ENCODE measurements around the gene RGS6.

The RGS6 gene

DNA sequence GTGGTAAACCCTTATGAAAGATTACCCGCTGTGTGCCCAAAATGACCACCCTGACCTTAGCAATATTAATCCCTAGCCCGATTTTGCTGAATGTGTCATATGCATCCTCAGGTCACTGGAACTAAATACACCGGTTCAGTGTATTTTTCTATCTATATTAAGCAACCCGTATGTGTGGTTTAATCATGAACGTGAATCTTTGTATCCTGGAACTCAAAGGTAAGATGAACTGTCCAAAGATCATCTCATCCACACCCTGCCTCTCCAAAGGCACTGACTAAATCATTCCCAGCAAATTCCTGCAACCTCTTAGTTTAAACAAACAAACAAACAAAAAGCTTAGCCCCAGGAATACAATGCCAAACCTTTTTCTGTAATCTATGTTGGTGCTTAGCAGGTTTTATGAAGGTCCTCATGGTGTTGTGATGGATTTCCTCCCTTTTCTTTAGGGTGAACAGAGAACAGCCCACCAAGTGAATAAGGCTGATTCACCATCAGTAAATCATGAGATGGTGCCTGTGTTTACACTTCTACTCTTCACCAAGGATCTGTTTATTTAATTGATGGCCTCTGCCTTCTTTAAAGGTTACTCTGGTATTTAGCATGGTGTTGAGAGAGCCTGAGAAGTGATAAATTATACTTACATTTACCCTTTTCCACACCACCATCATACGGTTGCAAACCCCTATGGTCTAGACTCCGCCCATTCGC is 663.1 kb downstream of the RGS6 start:
- H3K4ac ChIP-seq (ENCODE audit: low read depth, low read length): no peak overlapping the region
- no peak overlapping the region for H4K91ac ChIP-seq (ENCODE audit: low read depth, low read length)
- no peaks in the 10 kb centered on the region for H3K36me3 ChIP-seq (ENCODE audit: control insufficient read depth in 1 of 2, insufficient read depth in 2 of 2, low read length in 2 of 2)
- no peak overlapping the region for H3K23ac ChIP-seq (ENCODE audit: low read length)
- H2BK12ac ChIP-seq (ENCODE audit: low read length): no peak overlapping the region
- DNase-seq: no peak
- peaks cover 2 to 4% of the 10 kb centered on the region in 2 experiments for H3K4me1 ChIP-seq (ENCODE audit: control insufficient read depth in 1 of 2, insufficient read depth in 2 of 2, low read length in 2 of 2)
- H3K27ac ChIP-seq (ENCODE audit: low read depth, low read length): no peak overlapping the region
- H3K9me3 ChIP-seq (ENCODE audit: insufficient read depth, low read depth, low read length): no peaks in the 10 kb centered on the region
- no peak overlapping the region for H3K9ac ChIP-seq (ENCODE audit: low read length)
- H3K79me1 ChIP-seq (ENCODE audit: low read length): peaks cover 3% of the 10 kb centered on the region
- H2BK120ac ChIP-seq (ENCODE audit: insufficient read depth, low read length, poor library complexity): no peak overlapping the region
- no peak overlapping the region for H4K12ac ChIP-seq (ENCODE audit: low read depth, low read length)
- no peak overlapping the region for H4K8ac ChIP-seq (ENCODE audit: low read depth, low read length)
- H3K79me2 ChIP-seq (ENCODE audit: control insufficient read depth, insufficient read depth, low read length, poor library complexity): no peaks in the 10 kb centered on the region
- no CpG with 5 or more reads among the region's 8 CpGs for WGBS (ENCODE audit: extremely low coverage, insufficient coverage, insufficient read length)
- no peak overlapping the region for H3K14ac ChIP-seq (ENCODE audit: low read length)
- no peak overlapping the region for H2BK5ac ChIP-seq (ENCODE audit: low read depth, low read length, poor library complexity)
- H2AK5ac ChIP-seq (ENCODE audit: low read length): no peak overlapping the region
- no peak overlapping the region for H3K4me3 ChIP-seq (ENCODE audit: low read depth, low read length)
- H3K27me3 ChIP-seq (ENCODE audit: insufficient read depth, low read length): no peaks in the 10 kb centered on the region
- H3K18ac ChIP-seq (ENCODE audit: low read length): no peak overlapping the region
- H2AFZ ChIP-seq (ENCODE audit: insufficient read depth, low read length, poor library complexity): no peak overlapping the region
- no peak overlapping the region for H3K4me2 ChIP-seq (ENCODE audit: low read length)

- Histone ChIP-seq H3K79me1 (ENCODE audit: low read length) (peaks cover 3% of the 10 kb centered on the region), H2AK5ac (ENCODE audit: low read length) (no peak overlapping the region), H3K23ac (ENCODE audit: low read length) (no peak overlapping the region), H3K27ac (ENCODE audit: low read depth, low read length) (no peak overlapping the region), H3K4me3 (ENCODE audit: low read depth, low read length) (no peak overlapping the region), H3K79me2 (ENCODE audit: control insufficient read depth, insufficient read depth, low read length, poor library complexity) (no peaks in the 10 kb centered on the region), H4K91ac (ENCODE audit: low read depth, low read length) (no peak overlapping the region), H2BK12ac (ENCODE audit: low read length) (no peak overlapping the region), H3K9me3 (ENCODE audit: insufficient read depth, low read depth, low read length) (no peaks in the 10 kb centered on the region), H3K4me2 (ENCODE audit: low read length) (no peak overlapping the region), H3K9ac (ENCODE audit: low read length) (no peak overlapping the region), H3K4ac (ENCODE audit: low read depth, low read length) (no peak overlapping the region), H2BK120ac (ENCODE audit: insufficient read depth, low read length, poor library complexity) (no peak overlapping the region), H2BK5ac (ENCODE audit: low read depth, low read length, poor library complexity) (no peak overlapping the region), H3K36me3 (ENCODE audit: control insufficient read depth in 1 of 2, insufficient read depth in 2 of 2, low read length in 2 of 2) (no peaks in the 10 kb centered on the region), H4K8ac (ENCODE audit: low read depth, low read length) (no peak overlapping the region), H3K27me3 (ENCODE audit: insufficient read depth, low read length) (no peaks in the 10 kb centered on the region), H2AFZ (ENCODE audit: insufficient read depth, low read length, poor library complexity) (no peak overlapping the region), H3K18ac (ENCODE audit: low read length) (no peak overlapping the region), H3K14ac (ENCODE audit: low read length) (no peak overlapping the region), H4K12ac (ENCODE audit: low read depth, low read length) (no peak overlapping the region), H3K4me1 (ENCODE audit: control insufficient read depth in 1 of 2, insufficient read depth in 2 of 2, low read length in 2 of 2) (peaks cover 2 to 8% of the 10 kb centered on the region in 2 experiments)
- no CpG with 5 or more reads among the region's 16 CpGs for WGBS (ENCODE audit: extremely low coverage, insufficient coverage, insufficient read length)
- no peak for DNase-seq
Observed at GRCh38 chr14:72597252-72598233, 665.3 kb downstream of the RGS6 start.

- Histone ChIP-seq H4K12ac (ENCODE audit: low read depth, low read length) (no peak overlapping the region), H2BK120ac (ENCODE audit: insufficient read depth, low read length, poor library complexity) (no peak overlapping the region), H4K91ac (ENCODE audit: low read depth, low read length) (no peak overlapping the region), H3K4me2 (ENCODE audit: low read length) (no peak overlapping the region), H3K27me3 (ENCODE audit: insufficient read depth, low read length) (no peaks in the 10 kb centered on the region), H3K79me1 (ENCODE audit: low read length) (peaks cover 3% of the 10 kb centered on the region), H3K23ac (ENCODE audit: low read length) (no peak overlapping the region), H3K27ac (ENCODE audit: low read depth, low read length) (no peak overlapping the region), H3K4me3 (ENCODE audit: low read depth, low read length) (no peak overlapping the region), H3K9ac (ENCODE audit: low read length) (no peak overlapping the region), H4K8ac (ENCODE audit: low read depth, low read length) (no peak overlapping the region), H2AK5ac (ENCODE audit: low read length) (no peak overlapping the region), H3K4ac (ENCODE audit: low read depth, low read length) (no peak overlapping the region), H3K79me2 (ENCODE audit: control insufficient read depth, insufficient read depth, low read length, poor library complexity) (no peaks in the 10 kb centered on the region), H2BK12ac (ENCODE audit: low read length) (no peak overlapping the region), H3K18ac (ENCODE audit: low read length) (no peak overlapping the region), H2BK5ac (ENCODE audit: low read depth, low read length, poor library complexity) (no peak overlapping the region), H3K14ac (ENCODE audit: low read length) (no peak overlapping the region), H3K9me3 (ENCODE audit: insufficient read depth, low read depth, low read length) (no peaks in the 10 kb centered on the region), H2AFZ (ENCODE audit: insufficient read depth, low read length, poor library complexity) (no peak overlapping the region), H3K36me3 (ENCODE audit: control insufficient read depth in 1 of 2, insufficient read depth in 2 of 2, low read length in 2 of 2) (no peaks in the 10 kb centered on the region), H3K4me1 (ENCODE audit: control insufficient read depth in 1 of 2, insufficient read depth in 2 of 2, low read length in 2 of 2) (peaks cover 3 to 10% of the 10 kb centered on the region in 2 experiments)
- no peak for DNase-seq
- WGBS (ENCODE audit: extremely low coverage, insufficient coverage, insufficient read length): no CpG with 5 or more reads among the region's 5 CpGs
Observed at GRCh38 chr14:72598306-72598705, 666.1 kb downstream of the RGS6 start.

GRCh38 chr14:72599579-72600470 is 667.6 kb downstream of the RGS6 start:
- Histone ChIP-seq H3K79me2 (ENCODE audit: control insufficient read depth, insufficient read depth, low read length, poor library complexity) (no peaks in the 10 kb centered on the region), H3K27me3 (ENCODE audit: insufficient read depth, low read length) (no peaks in the 10 kb centered on the region), H2BK5ac (ENCODE audit: low read depth, low read length, poor library complexity) (no peak overlapping the region), H2AK5ac (ENCODE audit: low read length) (no peak overlapping the region), H3K4me1 (ENCODE audit: control insufficient read depth in 1 of 2, insufficient read depth in 2 of 2, low read length in 2 of 2) (peaks cover 5 to 12% of the 10 kb centered on the region in 2 experiments), H3K14ac (ENCODE audit: low read length) (no peak overlapping the region), H4K91ac (ENCODE audit: low read depth, low read length) (peak overlapping the region; percentile 32), H2BK120ac (ENCODE audit: insufficient read depth, low read length, poor library complexity) (no peak overlapping the region), H2BK12ac (ENCODE audit: low read length) (no peak overlapping the region), H4K12ac (ENCODE audit: low read depth, low read length) (no peak overlapping the region), H3K27ac (ENCODE audit: low read depth, low read length) (no peak overlapping the region), H3K23ac (ENCODE audit: low read length) (no peak overlapping the region), H2AFZ (ENCODE audit: insufficient read depth, low read length, poor library complexity) (no peak overlapping the region), H3K4me2 (ENCODE audit: low read length) (no peak overlapping the region), H3K36me3 (ENCODE audit: control insufficient read depth in 1 of 2, insufficient read depth in 2 of 2, low read length in 2 of 2) (no peaks in the 10 kb centered on the region), H3K4ac (ENCODE audit: low read depth, low read length) (no peak overlapping the region), H3K9ac (ENCODE audit: low read length) (no peak overlapping the region), H3K79me1 (ENCODE audit: low read length) (peaks cover 3% of the 10 kb centered on the region), H3K9me3 (ENCODE audit: insufficient read depth, low read depth, low read length) (no peaks in the 10 kb centered on the region), H3K18ac (ENCODE audit: low read length) (no peak overlapping the region), H4K8ac (ENCODE audit: low read depth, low read length) (no peak overlapping the region), H3K4me3 (ENCODE audit: low read depth, low read length) (no peak overlapping the region)
- WGBS (ENCODE audit: extremely low coverage, insufficient coverage, insufficient read length): no CpG with 5 or more reads among the region's 16 CpGs
- DNase-seq: no peak
